ENCODE data around the gene NIP7. TPM values are rescaled to one million over a fixed set of nuclear protein-coding genes. Genes with fewer than 3 reads are reported as not detected.
A peak's percentile ranks its signal among the peaks of the same experiment; 100 is the strongest.

Gene NIP7
- total RNA-seq, 1 donor: 27.9 TPM

DNA sequence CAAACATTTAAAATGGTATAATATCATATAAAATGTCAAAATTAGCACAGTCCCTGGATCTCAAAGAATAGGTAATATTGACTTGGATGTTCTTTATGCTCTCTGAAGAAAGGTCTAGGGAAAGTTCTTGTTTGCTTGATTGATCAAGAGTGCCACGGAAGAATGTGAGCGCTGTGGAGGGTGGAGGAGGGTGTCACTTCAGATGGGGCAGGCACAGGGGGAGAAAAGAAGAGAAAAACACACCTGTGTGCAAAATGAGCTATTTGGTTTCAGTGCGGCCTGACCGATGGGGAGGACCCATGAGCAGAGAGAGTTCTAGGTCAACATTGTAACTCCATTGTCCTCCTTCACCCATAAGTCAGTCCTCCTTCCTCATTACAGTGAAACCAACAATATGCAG lies 37.3 kb upstream of the NIP7 start:
- TF ChIP-seq, protein P1, sequence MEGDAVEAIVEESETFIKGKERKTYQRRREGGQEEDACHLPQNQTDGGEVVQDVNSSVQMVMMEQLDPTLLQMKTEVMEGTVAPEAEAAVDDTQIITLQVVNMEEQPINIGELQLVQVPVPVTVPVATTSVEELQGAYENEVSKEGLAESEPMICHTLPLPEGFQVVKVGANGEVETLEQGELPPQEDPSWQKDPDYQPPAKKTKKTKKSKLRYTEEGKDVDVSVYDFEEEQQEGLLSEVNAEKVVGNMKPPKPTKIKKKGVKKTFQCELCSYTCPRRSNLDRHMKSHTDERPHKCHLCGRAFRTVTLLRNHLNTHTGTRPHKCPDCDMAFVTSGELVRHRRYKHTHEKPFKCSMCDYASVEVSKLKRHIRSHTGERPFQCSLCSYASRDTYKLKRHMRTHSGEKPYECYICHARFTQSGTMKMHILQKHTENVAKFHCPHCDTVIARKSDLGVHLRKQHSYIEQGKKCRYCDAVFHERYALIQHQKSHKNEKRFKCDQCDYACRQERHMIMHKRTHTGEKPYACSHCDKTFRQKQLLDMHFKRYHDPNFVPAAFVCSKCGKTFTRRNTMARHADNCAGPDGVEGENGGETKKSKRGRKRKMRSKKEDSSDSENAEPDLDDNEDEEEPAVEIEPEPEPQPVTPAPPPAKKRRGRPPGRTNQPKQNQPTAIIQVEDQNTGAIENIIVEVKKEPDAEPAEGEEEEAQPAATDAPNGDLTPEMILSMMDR (IDR thresholded peaks at IDR 0.05; ENCODE audit: insufficient read depth, low read length): no peak
- DNase-seq (ENCODE audit: low read depth): no peak
- no peak overlapping the region for H3K4me3 ChIP-seq (ENCODE audit: low read depth, low read length)

- TF ChIP-seq, protein P1 (IDR thresholded peaks at IDR 0.05; ENCODE audit: insufficient read depth, low read length): no peak
Observed at GRCh38 chr16:69306031-69306430, 33.5 kb upstream of the NIP7 start.

GRCh38 chr16:69307091-69307490 lies 32.5 kb upstream of the NIP7 start:
- no peak for DNase-seq (ENCODE audit: low read depth)
- TF ChIP-seq, protein P1 (IDR thresholded peaks at IDR 0.05; ENCODE audit: insufficient read depth, low read length): no peak
- no peak overlapping the region for H3K4me3 ChIP-seq (ENCODE audit: low read depth, low read length)

More at GRCh38 chr16:69306031-69306430, 33.5 kb upstream of the NIP7 start:
- DNase-seq (ENCODE audit: low read depth): no peak
- no peak overlapping the region for H3K4me3 ChIP-seq (ENCODE audit: low read depth, low read length)

DNA sequence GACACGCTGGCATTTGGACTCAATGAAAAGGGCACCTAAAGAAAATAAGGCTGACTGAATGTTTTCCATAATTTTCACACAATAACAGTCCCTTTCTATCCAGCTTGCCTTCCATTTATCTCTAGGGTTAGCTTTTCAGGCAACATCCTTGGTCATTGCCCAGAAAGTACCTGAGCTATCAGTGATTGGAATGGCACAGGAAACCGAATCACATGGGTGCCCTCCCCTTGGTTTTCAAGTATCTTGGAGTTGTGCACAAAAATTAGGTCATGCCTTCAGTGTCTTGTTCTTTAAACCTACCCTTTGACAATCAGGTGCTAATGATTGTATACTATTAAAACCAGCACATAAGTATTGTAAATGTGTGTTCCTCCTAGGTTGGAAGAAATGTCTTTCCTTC lies 31.7 kb upstream of the NIP7 start:
- TF ChIP-seq, protein P1 (IDR thresholded peaks at IDR 0.05; ENCODE audit: insufficient read depth, low read length): no peak
- no peak for DNase-seq (ENCODE audit: low read depth)
- no peak overlapping the region for H3K4me3 ChIP-seq (ENCODE audit: low read depth, low read length)

DNA sequence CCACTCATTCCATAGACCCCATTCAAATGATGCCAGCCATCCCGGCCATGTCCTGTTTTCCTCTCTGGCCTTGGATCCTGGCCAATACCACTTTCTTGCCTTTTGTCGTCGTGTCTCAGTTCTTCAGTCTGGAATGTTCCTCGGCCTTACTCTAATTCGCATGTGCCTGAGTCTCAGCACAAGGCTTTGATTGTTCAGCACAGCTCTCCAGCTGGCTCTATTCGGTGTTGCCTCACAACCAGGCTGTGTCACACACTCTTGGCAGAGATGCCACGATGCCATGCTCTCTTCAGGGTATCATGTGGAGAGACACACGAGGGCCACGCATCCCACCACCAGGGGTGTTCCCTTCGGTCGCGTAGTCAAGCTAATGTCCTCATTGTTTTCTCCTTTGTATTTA lies 30.3 kb upstream of the NIP7 start:
- no peak overlapping the region for H3K4me3 ChIP-seq (ENCODE audit: low read depth, low read length)
- TF ChIP-seq, protein P1 (IDR thresholded peaks at IDR 0.05; ENCODE audit: insufficient read depth, low read length): no peak
- no peak for DNase-seq (ENCODE audit: low read depth)

DNA sequence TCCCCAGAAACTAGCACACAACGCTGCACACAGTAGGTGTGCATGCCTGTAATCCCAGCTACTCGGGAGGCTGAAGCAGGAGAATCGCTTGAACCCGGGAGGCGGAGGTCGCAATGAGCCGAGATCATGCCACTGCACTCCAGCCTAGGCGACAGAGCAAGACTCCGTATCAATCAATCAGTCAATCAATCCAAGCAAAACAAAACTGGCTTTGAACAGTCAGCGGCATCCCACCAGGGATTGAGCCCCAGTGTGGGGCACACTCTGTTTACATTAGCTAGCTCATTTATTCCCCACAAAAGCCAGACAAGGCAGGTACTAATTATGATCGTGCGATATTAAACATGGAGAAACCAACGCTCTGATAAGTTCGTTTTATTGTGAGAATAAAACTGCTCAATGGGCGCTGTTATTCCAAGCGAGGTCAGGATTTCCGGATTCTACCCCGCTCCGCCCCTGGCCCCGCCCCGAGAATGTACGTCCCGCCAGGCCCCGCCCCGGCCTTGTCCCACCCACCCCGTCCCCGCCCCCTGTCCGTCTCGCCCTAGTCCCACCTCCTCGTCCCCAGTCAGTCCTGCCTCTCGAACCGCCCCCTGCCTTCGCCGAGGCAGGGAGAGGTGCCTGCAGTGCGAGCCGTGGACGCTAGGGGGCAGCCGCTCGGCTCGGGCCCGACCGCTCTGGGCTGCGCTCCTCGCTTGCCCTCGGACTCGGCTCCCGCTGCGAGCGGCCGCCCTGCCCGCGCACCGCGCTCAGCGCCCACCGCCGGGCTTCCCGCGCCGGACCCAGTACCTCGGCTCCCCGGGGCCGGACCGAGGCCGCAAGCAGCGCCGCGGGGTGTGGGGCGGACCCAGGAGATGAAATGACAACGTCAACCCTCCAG lies 28.7 kb upstream of the NIP7 start, which contains the start of gene VPS4A:
TSS of gene VPS4A (plus strand) at position 698 of the 880 bp plus-strand sequence. CDS start at position 860, 162 bp downstream.
- peak; percentile 94 for DNase-seq (ENCODE audit: low read depth)
- TF ChIP-seq, protein P1 (IDR thresholded peaks at IDR 0.05; ENCODE audit: insufficient read depth, low read length): peak; percentile 88
- peak within 1 kb of the TSS; percentile 88 for H3K4me3 ChIP-seq (ENCODE audit: low read depth, low read length)

Measured in fibroblast of the aortic adventitia (primary cell).